Thymus (tissue), 11 donors: Measurements from ENCODE around the gene APOL5. TPM values are rescaled to one million over a fixed set of nuclear protein-coding genes. Genes with fewer than 3 reads are reported as not detected.

Experiments used
- DNase-seq, 9 donors: peaks; one replicate each; pipeline ENCODE4 v3.0.0-alpha.2; 2013; ENCODE audit warnings: low spot score in 9 of 9, low read depth in 6 of 9, missing footprints in 1 of 9
- H3K27ac ChIP-seq, 2 donors: one replicate each; pipeline ENCODE4 v1.5.1; 2013; ENCODE audit warnings: control low read depth in 1 of 2, low read depth in 1 of 2, low read length in 1 of 2, mild to moderate bottlenecking in 1 of 2, moderate library complexity in 1 of 2
- H3K27me3 ChIP-seq, 2 donors: one replicate each; pipeline ENCODE4 v1.5.1; 2013; ENCODE audit warnings: low read length in 1 of 2; ENCODE audit not compliant: control insufficient read depth in 2 of 2, insufficient read depth in 1 of 2
- H3K36me3 ChIP-seq, 2 donors: one replicate each; pipeline ENCODE4 v1.5.1; 2013; ENCODE audit warnings: low read length in 1 of 2, mild to moderate bottlenecking in 1 of 2, moderate library complexity in 1 of 2; ENCODE audit not compliant: control insufficient read depth in 2 of 2, insufficient read depth in 2 of 2
- H3K4me1 ChIP-seq, 2 donors: one replicate each; pipeline ENCODE4 v1.5.1; 2013; ENCODE audit warnings: low read length in 2 of 2; ENCODE audit not compliant: control insufficient read depth in 2 of 2, insufficient read depth in 2 of 2
- H3K4me3 ChIP-seq, 2 donors: one replicate each; pipeline ENCODE4 v1.5.1; 2013; ENCODE audit warnings: low read length in 2 of 2, control low read depth in 1 of 2, mild to moderate bottlenecking in 1 of 2
- H3K9me3 ChIP-seq, 2 donors: one replicate each; pipeline ENCODE4 v1.5.1; 2013; ENCODE audit warnings: low read length in 1 of 2, mild to moderate bottlenecking in 1 of 2; ENCODE audit not compliant: control insufficient read depth in 2 of 2, insufficient read depth in 1 of 2
- WGBS: extraction: QIAGEN DNeasy Blood & Tissue Kit; methylation state at CpG from one replicate; pipeline ENCODE4 v1.1.7; 2013; 5-methylcytosine and 5-hydroxymethylcytosine counted together
- polyA plus RNA-seq: library from polyadenylated mRNA; stranded (reverse); fragments of 200-250 nt; gene quantifications from one replicate; pipeline ENCODE4 v1.2.3, GENCODE V29; 2013
- total RNA-seq: library from RNA; stranded (reverse); fragments of 120-200 nt; gene quantifications from one replicate; pipeline ENCODE4 v1.2.4, GENCODE V29; 2013
- donor health status: healthy.

APOL5 gene
- total and polyA plus RNA-seq, 2 donors = 0.09 TPM

DNA sequence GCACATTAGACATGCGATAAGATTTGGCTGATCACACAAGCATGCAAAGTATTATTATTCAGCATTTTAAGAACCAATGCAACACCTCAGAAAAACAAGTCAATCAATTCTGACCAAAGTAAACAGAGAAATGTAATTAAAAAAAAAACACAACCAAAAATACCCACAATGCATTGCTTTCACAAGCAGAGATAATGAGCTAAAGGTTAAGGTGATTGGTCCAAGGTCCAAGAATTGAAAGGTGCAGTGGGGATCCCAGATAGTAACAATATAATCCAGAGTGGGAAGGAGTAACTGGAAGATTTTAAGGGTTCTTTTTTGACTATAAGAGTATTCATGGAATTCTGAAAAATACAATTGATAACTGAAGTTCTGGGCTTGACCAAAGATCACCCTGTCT lies 39.0 kb downstream of the APOL5 start:
- WGBS = 98% methylated on average over 1 of the region's 1 CpG
- no peak for DNase-seq
- H3K4me1 ChIP-seq = peaks cover 3 to 10% of the 10 kb centered on the region in 2 donors
- no peaks in the 10 kb centered on the region for H3K9me3 ChIP-seq
- H3K4me3 ChIP-seq = no peak overlapping the region
- H3K27me3 ChIP-seq = no peaks in the 10 kb centered on the region
- no peaks in the 10 kb centered on the region for H3K36me3 ChIP-seq
- no peak overlapping the region for H3K27ac ChIP-seq

- no peak overlapping the region for H3K4me3 ChIP-seq
- H3K4me1 ChIP-seq = no peaks in the 10 kb centered on the region
- 95% methylated on average over 1 of the region's 1 CpG for WGBS
- no peaks in the 10 kb centered on the region for H3K9me3 ChIP-seq
- no peaks in the 10 kb centered on the region for H3K36me3 ChIP-seq
- no peak overlapping the region for H3K27ac ChIP-seq
- no peak for DNase-seq
- no peaks in the 10 kb centered on the region for H3K27me3 ChIP-seq
Measured at GRCh38 chr22:35758394-35758793, 40.7 kb downstream of the APOL5 start.

DNA sequence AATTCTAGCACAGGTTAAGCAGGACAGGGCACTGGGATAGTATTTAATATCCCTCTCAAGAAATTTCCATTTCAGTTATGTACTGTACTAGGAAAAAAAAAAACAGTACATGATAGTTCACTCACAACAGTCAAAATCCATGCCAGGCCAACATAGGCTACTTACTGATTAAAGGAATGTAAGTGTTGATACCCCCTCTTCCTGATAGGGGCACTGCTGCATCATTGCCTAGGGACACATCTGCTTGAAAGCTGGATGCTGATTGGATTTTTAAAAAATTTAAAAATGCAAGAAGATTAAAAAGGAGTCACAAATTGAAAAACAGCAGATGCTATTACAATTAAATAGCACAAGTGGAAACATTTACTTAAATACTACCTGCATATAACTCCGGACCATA lies 43.4 kb downstream of the APOL5 start:
- Histone ChIP-seq H3K9me3 (no peaks in the 10 kb centered on the region), H3K27ac (no peak overlapping the region), H3K4me3 (no peak overlapping the region), H3K27me3 (no peaks in the 10 kb centered on the region), H3K4me1 (no peaks in the 10 kb centered on the region), H3K36me3 (no peaks in the 10 kb centered on the region)
- WGBS = 99% methylated on average over 1 of the region's 1 CpG
- DNase-seq = peak in 1 of 9 donors; percentile 27

- 96% methylated on average over 10 of the region's 10 CpGs for WGBS
- Histone ChIP-seq H3K36me3 (no peaks in the 10 kb centered on the region), H3K4me1 (no peaks in the 10 kb centered on the region), H3K4me3 (no peak overlapping the region), H3K27me3 (no peaks in the 10 kb centered on the region), H3K9me3 (no peaks in the 10 kb centered on the region), H3K27ac (no peak overlapping the region)
- DNase-seq = no peak
Measured at GRCh38 chr22:35766654-35767580, 49.2 kb downstream of the APOL5 start.

GRCh38 chr22:35769974-35770373 lies 52.3 kb downstream of the APOL5 start:
- no peaks in the 10 kb centered on the region for H3K36me3 ChIP-seq
- no peaks in the 10 kb centered on the region for H3K9me3 ChIP-seq
- no peak for DNase-seq
- H3K4me1 ChIP-seq = no peaks in the 10 kb centered on the region
- H3K27ac ChIP-seq = no peak overlapping the region
- H3K4me3 ChIP-seq = no peak overlapping the region
- H3K27me3 ChIP-seq = no peaks in the 10 kb centered on the region

DNA sequence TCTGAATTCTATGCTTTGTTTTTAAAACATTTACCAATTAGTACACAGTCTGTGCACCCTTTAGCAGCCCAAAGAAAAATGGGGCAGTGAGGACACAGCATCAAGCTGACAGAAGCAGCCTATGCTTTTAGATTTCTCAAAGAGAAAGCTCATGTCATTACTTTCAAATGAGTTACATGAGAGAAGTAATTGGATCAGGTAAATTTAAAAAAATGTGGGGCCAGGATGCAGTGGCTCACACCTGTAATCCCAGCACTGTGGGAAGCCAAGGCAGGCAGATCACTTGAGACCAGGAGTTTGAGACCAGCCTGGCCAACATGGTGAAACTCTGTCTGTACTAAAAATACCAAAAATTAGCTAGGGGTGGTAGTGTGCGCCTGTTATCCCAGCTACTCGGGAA lies 57.7 kb downstream of the APOL5 start:
- Histone ChIP-seq H3K4me1 (no peaks in the 10 kb centered on the region), H3K4me3 (no peak overlapping the region), H3K36me3 (no peaks in the 10 kb centered on the region), H3K9me3 (no peaks in the 10 kb centered on the region), H3K27ac (no peak overlapping the region), H3K27me3 (no peaks in the 10 kb centered on the region)
- WGBS = 95% methylated on average over 2 of the region's 2 CpGs
- DNase-seq = no peak

GRCh38 chr22:35777335-35777975 lies 59.8 kb downstream of the APOL5 start:
- no peaks in the 10 kb centered on the region for H3K4me1 ChIP-seq
- no peaks in the 10 kb centered on the region for H3K9me3 ChIP-seq
- DNase-seq = no peak
- H3K27me3 ChIP-seq = no peaks in the 10 kb centered on the region
- H3K27ac ChIP-seq = no peak overlapping the region
- H3K4me3 ChIP-seq = no peak overlapping the region
- WGBS = 98% methylated on average over 4 of the region's 4 CpGs
- H3K36me3 ChIP-seq = no peaks in the 10 kb centered on the region

Other genes with a start within 250 kb of the APOL5 start
- 0.14 TPM for gene RASD2, start 177.0 kb upstream of the APOL5 start, total RNA-seq
- 1.0 TPM for gene RASD2, start 177.0 kb upstream of the APOL5 start, polyA plus RNA-seq
- 1.1 TPM for gene MB, start 100.5 kb upstream of the APOL5 start, total RNA-seq
- gene MB, start 100.5 kb upstream of the APOL5 start, polyA plus RNA-seq = 3.7 TPM
- gene APOL6, start 69.4 kb upstream of the APOL5 start, total RNA-seq = 19.8 TPM
- 9.3 TPM for gene APOL6, start 69.4 kb upstream of the APOL5 start, polyA plus RNA-seq